Testis (tissue), 3 donors: Measurements from ENCODE around the gene ADAMTSL1. TPM values are rescaled to one million over a fixed set of nuclear protein-coding genes. Genes with fewer than 3 reads are reported as not detected.

ENCODE experiments used
- DNase-seq: peaks from one replicate; pipeline ENCODE4 v3.0.0-alpha.2; 2019
- H3K27ac ChIP-seq, 2 donors: fragments of 200-600 bp; sonication (generic); one replicate each; pipeline ENCODE4 v1.5.1; 2019
- H3K27me3 ChIP-seq: fragments of 200-600 bp; sonication (generic); one replicate; pipeline ENCODE4 v1.5.1; 2019
- H3K36me3 ChIP-seq: fragments of 200-600 bp; sonication (generic); one replicate; pipeline ENCODE4 v1.5.1; 2017; ENCODE audit warnings: low read depth; ENCODE audit errors: missing control alignments
- H3K4me1 ChIP-seq: fragments of 200-600 bp; sonication (generic); one replicate; pipeline ENCODE4 v1.5.1; 2019
- H3K4me3 ChIP-seq, 2 donors: fragments of 200-600 bp; sonication (generic); one replicate each; pipeline ENCODE4 v1.5.1; 2017 to 2019
- H3K9me3 ChIP-seq: fragments of 200-600 bp; sonication (generic); one replicate; pipeline ENCODE4 v1.5.1; 2017
- POLR2A ChIP-seq: fragments of 450-650 bp; IDR thresholded peaks from one replicate; pipeline ENCODE4 v1.6.1; 2017; ENCODE audit warnings: antibody characterized with exemption, mild to moderate bottlenecking, moderate library complexity
- WGBS, 2 donors: methylation state at CpG; one replicate each; pipeline ENCODE4 v1.1.5; 2018; 5-methylcytosine and 5-hydroxymethylcytosine counted together
- intact Hi-C: fragments of 100-400 bp; cut with DNase I; formaldehyde crosslinking; loops from one replicate; pipeline ENCODE4 v1.15.1; 2023; ENCODE audit warnings: low total_unique reads
- polyA plus RNA-seq: library from polyadenylated mRNA; stranded (reverse); fragments of 350-450 nt; fragmentation: Illumina TruSeq; extraction: RNeasy Lipid Tissue Mini Kit (QIAGEN cat#74804); gene quantifications from one replicate; pipeline ENCODE4 v1.2.3, GENCODE V29; 2014; ENCODE audit warnings: low read depth, low replicate concordance; ENCODE audit not compliant: insufficient read depth
- total RNA-seq, 2 donors: library from RNA; depleted of rRNA; stranded (reverse); fragments of >200 nt; gene quantifications; one replicate each; pipeline ENCODE4 v1.2.3, GENCODE V29; 2016
- TF ChIP-seq, protein P1 (sequence below), 3 experiments: fragments of 450-650 bp in 2 of 3; fragments of 200-600 bp in 1 of 3; sonication (generic) in 1 of 3; IDR thresholded peaks; one replicate each; pipeline ENCODE4 v1.5.1; 2016 to 2019; ENCODE audit warnings: antibody characterized with exemption in 3 of 3, mild to moderate bottlenecking in 2 of 3, moderate library complexity in 1 of 3

Gene ADAMTSL1
- total and polyA plus RNA-seq, 3 donors from 2014 or later = 4.7 to 12.3 (median 6.7) TPM

- DNase-seq = no peak
- Histone ChIP-seq H3K36me3 (no peaks in the 10 kb centered on the region), H3K27me3 (no peaks in the 10 kb centered on the region), H3K4me3 (no peak overlapping the region), H3K27ac (no peak overlapping the region), H3K9me3 (no peaks in the 10 kb centered on the region), H3K4me1 (peaks cover 8% of the 10 kb centered on the region)
- TF ChIP-seq POLR2A = no peak
- TF ChIP-seq, protein P1, sequence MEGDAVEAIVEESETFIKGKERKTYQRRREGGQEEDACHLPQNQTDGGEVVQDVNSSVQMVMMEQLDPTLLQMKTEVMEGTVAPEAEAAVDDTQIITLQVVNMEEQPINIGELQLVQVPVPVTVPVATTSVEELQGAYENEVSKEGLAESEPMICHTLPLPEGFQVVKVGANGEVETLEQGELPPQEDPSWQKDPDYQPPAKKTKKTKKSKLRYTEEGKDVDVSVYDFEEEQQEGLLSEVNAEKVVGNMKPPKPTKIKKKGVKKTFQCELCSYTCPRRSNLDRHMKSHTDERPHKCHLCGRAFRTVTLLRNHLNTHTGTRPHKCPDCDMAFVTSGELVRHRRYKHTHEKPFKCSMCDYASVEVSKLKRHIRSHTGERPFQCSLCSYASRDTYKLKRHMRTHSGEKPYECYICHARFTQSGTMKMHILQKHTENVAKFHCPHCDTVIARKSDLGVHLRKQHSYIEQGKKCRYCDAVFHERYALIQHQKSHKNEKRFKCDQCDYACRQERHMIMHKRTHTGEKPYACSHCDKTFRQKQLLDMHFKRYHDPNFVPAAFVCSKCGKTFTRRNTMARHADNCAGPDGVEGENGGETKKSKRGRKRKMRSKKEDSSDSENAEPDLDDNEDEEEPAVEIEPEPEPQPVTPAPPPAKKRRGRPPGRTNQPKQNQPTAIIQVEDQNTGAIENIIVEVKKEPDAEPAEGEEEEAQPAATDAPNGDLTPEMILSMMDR (IDR thresholded peaks at IDR 0.05) = no peak
- 83 to 91% methylated on average over 7 of the region's 7 CpGs for WGBS, 2 donors
- intact Hi-C loops = no loop called here
Measured at GRCh38 chr9:18478501-18479361, 4.8 kb downstream of the ADAMTSL1 start.

DNA sequence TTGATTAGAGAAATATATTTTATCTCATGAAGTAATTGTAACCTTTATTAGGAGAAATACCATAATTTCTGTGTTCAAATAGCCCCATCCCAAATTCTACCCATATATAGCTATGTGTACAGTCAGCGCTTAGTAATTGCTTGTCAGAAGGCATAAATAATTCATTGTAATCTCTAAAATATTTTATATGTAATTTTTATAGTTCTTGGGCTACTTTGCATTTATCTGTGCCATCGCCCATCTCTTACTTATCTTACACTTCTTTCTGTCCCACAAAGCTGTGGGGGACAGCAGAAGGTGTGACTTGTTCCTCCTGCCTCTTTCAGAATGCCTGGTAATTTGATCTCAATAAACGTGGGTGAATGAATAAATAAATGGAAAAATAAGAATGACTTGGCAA is 5.5 kb downstream of the ADAMTSL1 start:
- Histone ChIP-seq H3K4me3 (no peak overlapping the region), H3K9me3 (no peaks in the 10 kb centered on the region), H3K4me1 (peaks cover 2% of the 10 kb centered on the region), H3K27ac (no peak overlapping the region), H3K27me3 (no peaks in the 10 kb centered on the region), H3K36me3 (no peaks in the 10 kb centered on the region)
- 88 to 89% methylated on average over 3 of the region's 3 CpGs for WGBS, 2 donors
- intact Hi-C loops = no loop called here
- no peak for DNase-seq
- no peak for TF ChIP-seq POLR2A
- TF ChIP-seq, protein P1 (IDR thresholded peaks at IDR 0.05) = no peak

GRCh38 chr9:18480662-18481093 is 6.7 kb downstream of the ADAMTSL1 start:
- WGBS, 2 donors = 55 to 72% methylated on average over 3 of the region's 3 CpGs
- Histone ChIP-seq H3K27me3 (no peaks in the 10 kb centered on the region), H3K4me3 (no peak overlapping the region), H3K9me3 (no peaks in the 10 kb centered on the region), H3K4me1 (no peaks in the 10 kb centered on the region), H3K36me3 (no peaks in the 10 kb centered on the region), H3K27ac (no peak overlapping the region)
- no peak for DNase-seq
- TF ChIP-seq, protein P1 (IDR thresholded peaks at IDR 0.05) = no peak
- no peak for TF ChIP-seq POLR2A
- intact Hi-C loops = no loop called here

DNA sequence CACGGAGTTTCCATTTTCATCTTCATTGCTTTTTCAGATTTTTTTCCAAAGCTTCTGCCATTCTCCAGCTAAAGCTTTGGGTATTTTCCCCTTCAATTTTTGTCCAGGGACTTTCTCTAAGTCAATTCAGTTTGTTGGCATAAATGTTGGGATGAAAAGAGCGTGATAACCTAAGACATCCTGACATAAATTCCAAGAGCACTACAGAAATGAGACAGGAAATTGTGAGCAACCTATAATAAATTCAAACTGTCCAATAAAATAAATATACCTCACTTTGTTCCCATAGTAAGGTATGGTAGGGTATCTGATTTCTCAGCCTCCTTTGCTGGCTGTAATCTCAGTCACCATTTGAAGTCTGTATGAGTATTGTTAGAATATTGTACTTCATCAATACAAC is 8.4 kb downstream of the ADAMTSL1 start:
- H3K36me3 ChIP-seq = no peaks in the 10 kb centered on the region
- no peaks in the 10 kb centered on the region for H3K27me3 ChIP-seq
- intact Hi-C loops = no loop called here
- H3K9me3 ChIP-seq = no peaks in the 10 kb centered on the region
- TF ChIP-seq, protein P1 (IDR thresholded peaks at IDR 0.05) = no peak
- no peak for TF ChIP-seq POLR2A
- no peak overlapping the region for H3K27ac ChIP-seq
- H3K4me3 ChIP-seq = no peak overlapping the region
- no peaks in the 10 kb centered on the region for H3K4me1 ChIP-seq
- no peak for DNase-seq
- 82 to 94% methylated on average over 2 of the region's 2 CpGs for WGBS, 2 donors

GRCh38 chr9:18485714-18486113 is 11.8 kb downstream of the ADAMTSL1 start:
- TF ChIP-seq, protein P1 (IDR thresholded peaks at IDR 0.05) = no peak
- no peak for TF ChIP-seq POLR2A
- Histone ChIP-seq H3K27ac (no peak overlapping the region), H3K4me1 (no peaks in the 10 kb centered on the region), H3K9me3 (no peaks in the 10 kb centered on the region), H3K36me3 (no peaks in the 10 kb centered on the region), H3K27me3 (no peaks in the 10 kb centered on the region), H3K4me3 (no peak overlapping the region)
- intact Hi-C loops = no loop called here
- 76% methylated on average over 2 of the region's 2 CpGs for WGBS, 2 donors
- DNase-seq = no peak
